Type B pancreatic cell (in vitro differentiated cells): Measurements from ENCODE around the gene RSRC1. TPM values are rescaled to one million over a fixed set of nuclear protein-coding genes. Genes with fewer than 3 reads are reported as not detected.
A peak's percentile ranks its signal among the peaks of the same experiment; 100 is the strongest.
"Not testable (repeated sequence)": the region's sequence is repeated elsewhere in the genome, so short reads cannot be mapped to it uniquely, and the experiment has no call there.

Source experiments
- DNase-seq: peaks from one replicate; pipeline ENCODE4 v3.0.0; 2021; ENCODE audit warnings: mixed read lengths; ENCODE audit not compliant: unreplicated experiment; ENCODE audit errors: extremely low spot score
- H3K27ac Mint-ChIP-seq: 2 replicates; pipeline ENCODE4 v1.8.0; 2021; ENCODE audit warnings: mild to moderate bottlenecking, mixed read lengths
- H3K27me3 Mint-ChIP-seq: 2 replicates; pipeline ENCODE4 v1.8.0; 2021; ENCODE audit warnings: mixed read lengths
- H3K36me3 Mint-ChIP-seq: 2 replicates; pipeline ENCODE4 v1.8.0; 2021; ENCODE audit warnings: mixed read lengths
- H3K4me1 Mint-ChIP-seq: one replicate; pipeline ENCODE4 v1.8.0; 2021; ENCODE audit warnings: mixed read lengths; ENCODE audit not compliant: unreplicated experiment
- H3K4me3 Mint-ChIP-seq: 2 replicates; pipeline ENCODE4 v1.8.0; 2021; ENCODE audit warnings: mild to moderate bottlenecking, mixed read lengths
- H3K9me3 Mint-ChIP-seq: 2 replicates; pipeline ENCODE4 v1.8.0; 2021; ENCODE audit warnings: mixed read lengths
- CTCF ChIP-seq: fragments of 200-600 bp; sonication (generic); conservative IDR thresholded peaks from 2 replicates; pipeline ENCODE4 v1.5.0; 2021; ENCODE audit warnings: antibody characterized with exemption, mild to moderate bottlenecking
- total RNA-seq: library from RNA; stranded (reverse); gene quantifications from 2 replicates; pipeline ENCODE4 v1.2.1, GENCODE V29; 2021; ENCODE audit warnings: low replicate concordance

The RSRC1 gene
- total RNA-seq, 1 donor from 2014 or later = 34.6 TPM

DNA sequence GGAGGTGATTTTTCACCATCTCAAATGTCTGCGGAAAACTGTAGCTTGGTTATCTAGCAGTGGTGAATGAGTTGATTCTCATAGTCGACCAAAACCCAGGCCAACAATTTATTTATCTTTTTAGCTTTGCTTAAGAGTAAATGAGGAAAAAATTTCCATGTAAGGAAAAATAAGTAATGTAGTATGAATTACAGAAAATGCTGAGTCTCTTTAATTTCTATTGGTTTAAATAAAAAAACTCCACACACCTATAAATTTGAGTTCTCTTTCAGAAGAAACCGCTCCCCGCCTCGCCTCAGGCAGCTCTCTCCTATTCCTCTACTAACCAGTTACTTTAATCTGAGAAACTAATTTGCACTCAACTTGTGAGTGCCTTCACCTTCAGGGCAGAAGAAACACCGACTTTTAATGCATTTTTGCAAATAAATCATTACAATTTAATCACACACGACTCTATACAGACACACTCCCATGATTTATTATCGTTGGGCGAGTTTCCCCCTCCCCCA is 540 bp upstream of the RSRC1 start:
- DNase-seq = no peak
- Mint-ChIP-seq H3K36me3 (peaks cover 13% of the 10 kb centered on the region), H3K9me3 (no peaks in the 10 kb centered on the region), H3K27me3 (peaks cover 56% of the 10 kb centered on the region), H3K4me1 (peaks cover 20% of the 10 kb centered on the region), H3K27ac (peak overlapping the region; percentile 86), H3K4me3 (peak overlapping the region; percentile 92)
- no peak for TF ChIP-seq CTCF

- Mint-ChIP-seq H3K4me1 (peaks cover 19% of the 10 kb centered on the region), H3K36me3 (peaks cover 16% of the 10 kb centered on the region), H3K27ac (peak overlapping the region; percentile 86), H3K4me3 (peak overlapping the region; percentile 92), H3K27me3 (peaks cover 46% of the 10 kb centered on the region), H3K9me3 (no peaks in the 10 kb centered on the region)
- no peak for DNase-seq
- no peak for TF ChIP-seq CTCF
These were observed 749 bp downstream of the RSRC1 start for GRCh38 chr3:158110658-158111018.

GRCh38 chr3:158111861-158112260 is 2.0 kb downstream of the RSRC1 start:
- Mint-ChIP-seq H3K36me3 (peaks cover 16% of the 10 kb centered on the region), H3K4me3 (peak overlapping the region; percentile 74), H3K4me1 (peaks cover 11% of the 10 kb centered on the region)

DNA sequence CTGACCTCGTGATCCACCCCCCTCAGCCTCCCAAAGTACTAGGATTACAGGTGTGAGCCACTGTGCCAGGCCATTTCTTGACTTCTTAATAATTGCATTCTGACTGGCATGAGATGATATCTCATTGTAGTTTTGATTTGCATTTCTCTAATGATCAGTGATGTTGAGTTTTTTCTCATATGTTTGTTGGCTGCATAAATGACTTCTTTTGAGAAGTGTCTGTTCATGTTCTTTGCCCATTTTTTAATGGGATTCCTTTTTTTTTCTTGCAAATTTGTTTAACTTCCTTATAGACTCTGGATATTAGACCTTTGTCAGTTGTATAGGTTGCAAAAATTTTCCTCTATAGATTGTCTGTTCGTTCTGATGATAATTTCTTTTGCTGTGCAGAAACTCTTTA is 3.7 kb downstream of the RSRC1 start:
- not testable (repeated sequence) for H3K9me3 Mint-ChIP-seq, DNase-seq, H3K4me1 Mint-ChIP-seq, H3K4me3 Mint-ChIP-seq, H3K27ac Mint-ChIP-seq
- peaks cover 16% of the 10 kb centered on the region for H3K36me3 Mint-ChIP-seq
- peaks cover 17% of the 10 kb centered on the region for H3K27me3 Mint-ChIP-seq

More at GRCh38 chr3:158111861-158112260, 2.0 kb downstream of the RSRC1 start:
- H3K27me3 Mint-ChIP-seq = peaks cover 34% of the 10 kb centered on the region
- DNase-seq = no peak
- no peak for TF ChIP-seq CTCF
- no peaks in the 10 kb centered on the region for H3K9me3 Mint-ChIP-seq
- no peak overlapping the region for H3K27ac Mint-ChIP-seq

DNA sequence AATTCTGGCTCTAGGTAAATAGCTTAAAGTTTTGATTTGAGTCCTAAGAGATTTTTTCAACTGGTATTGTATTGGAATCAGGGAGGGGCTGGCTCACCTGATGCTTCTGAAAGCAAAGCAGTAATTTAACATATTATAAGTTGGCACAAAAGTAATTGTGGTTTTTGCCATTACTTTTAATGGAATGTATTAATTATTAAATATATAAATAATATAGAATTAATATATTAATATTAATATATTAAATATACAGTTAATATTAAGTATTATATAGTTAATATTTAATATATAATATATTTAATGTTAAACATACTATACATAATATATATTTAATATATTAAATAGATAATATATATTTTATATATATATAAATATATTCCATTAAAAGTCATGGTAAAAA is 10.4 kb downstream of the RSRC1 start:
- no peak for TF ChIP-seq CTCF
- H3K4me3 Mint-ChIP-seq = no peak overlapping the region
- H3K4me1 Mint-ChIP-seq = no peaks in the 10 kb centered on the region
- no peak for DNase-seq
- H3K27ac Mint-ChIP-seq = no peak overlapping the region
- no peaks in the 10 kb centered on the region for H3K9me3 Mint-ChIP-seq
- H3K27me3 Mint-ChIP-seq = no peaks in the 10 kb centered on the region
- H3K36me3 Mint-ChIP-seq = peaks cover 16% of the 10 kb centered on the region

GRCh38 chr3:158121295-158121694 is 11.4 kb downstream of the RSRC1 start:
- Mint-ChIP-seq H3K4me3 (no peak overlapping the region), H3K27ac (no peak overlapping the region), H3K27me3 (no peaks in the 10 kb centered on the region), H3K4me1 (no peaks in the 10 kb centered on the region), H3K9me3 (no peaks in the 10 kb centered on the region), H3K36me3 (peaks cover 23% of the 10 kb centered on the region)
- no peak for TF ChIP-seq CTCF
- no peak for DNase-seq

- not testable (repeated sequence) for H3K4me1 Mint-ChIP-seq, DNase-seq, H3K9me3 Mint-ChIP-seq, H3K27me3 Mint-ChIP-seq, H3K27ac Mint-ChIP-seq, H3K4me3 Mint-ChIP-seq
- H3K36me3 Mint-ChIP-seq = peaks cover 38% of the 10 kb centered on the region
These were observed 12.8 kb downstream of the RSRC1 start for GRCh38 chr3:158122721-158123120.
